WI38 (cell line): ENCODE measurements around the gene KAT7.
A peak's percentile ranks its signal among the peaks of the same experiment; 100 is the strongest.

Source experiments
- H3K4me3 ChIP-seq: 2 replicates; pipeline ENCODE4 v1.5.1; 2011; ENCODE audit warnings: low read depth, mild to moderate bottlenecking, control low read depth, low read length
- CTCF ChIP-seq: IDR thresholded peaks from 2 replicates; pipeline ENCODE4 v1.5.1; 2012; ENCODE audit warnings: low read depth, mild to moderate bottlenecking, control low read depth, low read length

Gene KAT7

GRCh38 chr17:49843774-49844350 lies 55.4 kb downstream of the KAT7 start:
- peak; percentile 26; the same call in 1 of the 2 replicates for TF ChIP-seq CTCF
- no peak overlapping the region for H3K4me3 ChIP-seq

GRCh38 chr17:49845321-49845720 lies 56.8 kb downstream of the KAT7 start:
- TF ChIP-seq CTCF, result no peak
- H3K4me3 ChIP-seq, result no peak overlapping the region

GRCh38 chr17:49846938-49847712 lies 58.6 kb downstream of the KAT7 start:
- no peak for TF ChIP-seq CTCF
- no peak overlapping the region for H3K4me3 ChIP-seq

GRCh38 chr17:49848019-49848473 lies 59.6 kb downstream of the KAT7 start, which contains the start of gene TAC4:
Gene TAC4, minus strand, starts transcription at chr17:49848069. Its CDS starts 52 bp downstream, at chr17:49848017.
- TF ChIP-seq CTCF, result no peak
- no peak within 1 kb of the TSS for H3K4me3 ChIP-seq

- no peak for TF ChIP-seq CTCF
Measured at GRCh38 chr17:49848739-49849138, 60.3 kb downstream of the KAT7 start.

GRCh38 chr17:49850218-49850610 lies 61.7 kb downstream of the KAT7 start:
- TF ChIP-seq CTCF, result no peak
- no peak overlapping the region for H3K4me3 ChIP-seq

More at GRCh38 chr17:49848739-49849138, 60.3 kb downstream of the KAT7 start:
- no peak overlapping the region for H3K4me3 ChIP-seq

- peak overlapping the region; percentile 62 for H3K4me3 ChIP-seq
- no peak for TF ChIP-seq CTCF
Measured at GRCh38 chr17:49850772-49851386, 62.4 kb downstream of the KAT7 start.
